ENCODE data around the gene POLR3C. TPM values are rescaled to one million over a fixed set of nuclear protein-coding genes. Genes with fewer than 3 reads are reported as not detected.

Gene POLR3C
- total and polyA plus RNA-seq, 2 of the 13 experiments (the other 11 are each of a cell fraction or from before 2014, with no cell fraction given): 15.5 to 24.3 TPM

DNA sequence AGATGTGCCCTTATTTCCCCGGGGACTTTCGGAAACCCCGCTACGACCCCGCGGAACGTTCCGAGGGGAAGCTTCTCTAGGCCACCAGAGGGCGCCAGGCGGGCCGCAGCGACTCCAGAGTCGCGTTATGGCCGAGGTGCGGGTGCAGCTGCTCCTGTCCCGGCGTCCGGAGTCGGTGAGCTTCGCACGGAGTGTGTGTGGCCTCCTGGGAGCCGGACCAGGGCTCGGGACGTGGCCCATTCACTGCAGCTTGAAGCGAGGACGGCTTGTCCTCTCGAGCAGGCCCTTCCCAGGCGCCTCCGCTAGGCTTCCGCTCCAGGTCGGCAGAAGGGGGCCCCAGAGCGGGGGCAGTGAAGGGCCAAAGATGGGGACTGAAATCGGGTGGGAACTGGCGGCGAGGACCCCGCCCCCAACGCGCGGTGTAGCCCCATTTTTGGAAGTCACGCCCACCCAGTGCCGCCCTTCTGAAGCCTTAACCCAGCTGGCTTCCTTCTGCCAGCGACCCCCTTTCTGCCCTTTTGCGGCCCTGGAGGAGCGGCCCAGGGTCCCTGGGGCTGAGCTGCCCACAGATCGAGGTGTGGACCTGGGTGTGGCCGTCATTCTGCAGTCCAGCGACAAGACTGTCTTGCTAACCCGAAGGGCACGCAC lies 21.6 kb downstream of the POLR3C start, which contains the start of gene NUDT17 (continued):
- TF ChIP-seq, protein P1, sequence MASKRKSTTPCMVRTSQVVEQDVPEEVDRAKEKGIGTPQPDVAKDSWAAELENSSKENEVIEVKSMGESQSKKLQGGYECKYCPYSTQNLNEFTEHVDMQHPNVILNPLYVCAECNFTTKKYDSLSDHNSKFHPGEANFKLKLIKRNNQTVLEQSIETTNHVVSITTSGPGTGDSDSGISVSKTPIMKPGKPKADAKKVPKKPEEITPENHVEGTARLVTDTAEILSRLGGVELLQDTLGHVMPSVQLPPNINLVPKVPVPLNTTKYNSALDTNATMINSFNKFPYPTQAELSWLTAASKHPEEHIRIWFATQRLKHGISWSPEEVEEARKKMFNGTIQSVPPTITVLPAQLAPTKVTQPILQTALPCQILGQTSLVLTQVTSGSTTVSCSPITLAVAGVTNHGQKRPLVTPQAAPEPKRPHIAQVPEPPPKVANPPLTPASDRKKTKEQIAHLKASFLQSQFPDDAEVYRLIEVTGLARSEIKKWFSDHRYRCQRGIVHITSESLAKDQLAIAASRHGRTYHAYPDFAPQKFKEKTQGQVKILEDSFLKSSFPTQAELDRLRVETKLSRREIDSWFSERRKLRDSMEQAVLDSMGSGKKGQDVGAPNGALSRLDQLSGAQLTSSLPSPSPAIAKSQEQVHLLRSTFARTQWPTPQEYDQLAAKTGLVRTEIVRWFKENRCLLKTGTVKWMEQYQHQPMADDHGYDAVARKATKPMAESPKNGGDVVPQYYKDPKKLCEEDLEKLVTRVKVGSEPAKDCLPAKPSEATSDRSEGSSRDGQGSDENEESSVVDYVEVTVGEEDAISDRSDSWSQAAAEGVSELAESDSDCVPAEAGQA (IDR thresholded peaks at IDR 0.05; ENCODE audit: low read depth): 0 out of 2 replicates have a peak, but pooled peaks have one; percentile 13
- TF ChIP-seq, protein P1 (CRISPR knock-in tag; IDR thresholded peaks at IDR 0.05; ENCODE audit: borderline replicate concordance): no peak
- no peak for TF ChIP-seq EHMT2 (IDR thresholded peaks at IDR 0.05; ENCODE audit: borderline replicate concordance, low read depth, low read length)
- TF ChIP-seq, protein P2, sequence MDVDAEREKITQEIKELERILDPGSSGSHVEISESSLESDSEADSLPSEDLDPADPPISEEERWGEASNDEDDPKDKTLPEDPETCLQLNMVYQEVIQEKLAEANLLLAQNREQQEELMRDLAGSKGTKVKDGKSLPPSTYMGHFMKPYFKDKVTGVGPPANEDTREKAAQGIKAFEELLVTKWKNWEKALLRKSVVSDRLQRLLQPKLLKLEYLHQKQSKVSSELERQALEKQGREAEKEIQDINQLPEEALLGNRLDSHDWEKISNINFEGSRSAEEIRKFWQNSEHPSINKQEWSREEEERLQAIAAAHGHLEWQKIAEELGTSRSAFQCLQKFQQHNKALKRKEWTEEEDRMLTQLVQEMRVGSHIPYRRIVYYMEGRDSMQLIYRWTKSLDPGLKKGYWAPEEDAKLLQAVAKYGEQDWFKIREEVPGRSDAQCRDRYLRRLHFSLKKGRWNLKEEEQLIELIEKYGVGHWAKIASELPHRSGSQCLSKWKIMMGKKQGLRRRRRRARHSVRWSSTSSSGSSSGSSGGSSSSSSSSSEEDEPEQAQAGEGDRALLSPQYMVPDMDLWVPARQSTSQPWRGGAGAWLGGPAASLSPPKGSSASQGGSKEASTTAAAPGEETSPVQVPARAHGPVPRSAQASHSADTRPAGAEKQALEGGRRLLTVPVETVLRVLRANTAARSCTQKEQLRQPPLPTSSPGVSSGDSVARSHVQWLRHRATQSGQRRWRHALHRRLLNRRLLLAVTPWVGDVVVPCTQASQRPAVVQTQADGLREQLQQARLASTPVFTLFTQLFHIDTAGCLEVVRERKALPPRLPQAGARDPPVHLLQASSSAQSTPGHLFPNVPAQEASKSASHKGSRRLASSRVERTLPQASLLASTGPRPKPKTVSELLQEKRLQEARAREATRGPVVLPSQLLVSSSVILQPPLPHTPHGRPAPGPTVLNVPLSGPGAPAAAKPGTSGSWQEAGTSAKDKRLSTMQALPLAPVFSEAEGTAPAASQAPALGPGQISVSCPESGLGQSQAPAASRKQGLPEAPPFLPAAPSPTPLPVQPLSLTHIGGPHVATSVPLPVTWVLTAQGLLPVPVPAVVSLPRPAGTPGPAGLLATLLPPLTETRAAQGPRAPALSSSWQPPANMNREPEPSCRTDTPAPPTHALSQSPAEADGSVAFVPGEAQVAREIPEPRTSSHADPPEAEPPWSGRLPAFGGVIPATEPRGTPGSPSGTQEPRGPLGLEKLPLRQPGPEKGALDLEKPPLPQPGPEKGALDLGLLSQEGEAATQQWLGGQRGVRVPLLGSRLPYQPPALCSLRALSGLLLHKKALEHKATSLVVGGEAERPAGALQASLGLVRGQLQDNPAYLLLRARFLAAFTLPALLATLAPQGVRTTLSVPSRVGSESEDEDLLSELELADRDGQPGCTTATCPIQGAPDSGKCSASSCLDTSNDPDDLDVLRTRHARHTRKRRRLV (CRISPR knock-in tag; IDR thresholded peaks at IDR 0.05): peak; percentile 76; the same call in 1 of the 2 replicates
- TF ChIP-seq, protein P3, sequence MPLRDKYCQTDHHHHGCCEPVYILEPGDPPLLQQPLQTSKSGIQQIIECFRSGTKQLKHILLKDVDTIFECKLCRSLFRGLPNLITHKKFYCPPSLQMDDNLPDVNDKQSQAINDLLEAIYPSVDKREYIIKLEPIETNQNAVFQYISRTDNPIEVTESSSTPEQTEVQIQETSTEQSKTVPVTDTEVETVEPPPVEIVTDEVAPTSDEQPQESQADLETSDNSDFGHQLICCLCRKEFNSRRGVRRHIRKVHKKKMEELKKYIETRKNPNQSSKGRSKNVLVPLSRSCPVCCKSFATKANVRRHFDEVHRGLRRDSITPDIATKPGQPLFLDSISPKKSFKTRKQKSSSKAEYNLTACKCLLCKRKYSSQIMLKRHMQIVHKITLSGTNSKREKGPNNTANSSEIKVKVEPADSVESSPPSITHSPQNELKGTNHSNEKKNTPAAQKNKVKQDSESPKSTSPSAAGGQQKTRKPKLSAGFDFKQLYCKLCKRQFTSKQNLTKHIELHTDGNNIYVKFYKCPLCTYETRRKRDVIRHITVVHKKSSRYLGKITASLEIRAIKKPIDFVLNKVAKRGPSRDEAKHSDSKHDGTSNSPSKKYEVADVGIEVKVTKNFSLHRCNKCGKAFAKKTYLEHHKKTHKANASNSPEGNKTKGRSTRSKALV (CRISPR knock-in tag; IDR thresholded peaks at IDR 0.05): no peak; the same call in 1 of the 2 replicates
- TF ChIP-seq ONECUT2 (CRISPR knock-in tag; IDR thresholded peaks at IDR 0.05): no peak
- no peak for TF ChIP-seq HES4 (CRISPR knock-in tag; IDR thresholded peaks at IDR 0.05; ENCODE audit: borderline replicate concordance)
- peak; percentile 98 for TF ChIP-seq AGO2 (optimal IDR thresholded peaks at IDR 0.05; ENCODE audit: low read depth, low read length)
- no peak for TF ChIP-seq ZNF256 (CRISPR knock-in tag; conservative IDR thresholded peaks at IDR 0.05)
- peak; percentile 39; the same call in 1 of the 2 replicates for TF ChIP-seq TARDBP (CRISPR knock-in tag; IDR thresholded peaks at IDR 0.05)
- peak; percentile 83; the same call in 1 of the 2 replicates for TF ChIP-seq CAMTA2 (CRISPR knock-in tag; IDR thresholded peaks at IDR 0.05; ENCODE audit: borderline replicate concordance)
- TF ChIP-seq SIN3B (IDR thresholded peaks at IDR 0.05; ENCODE audit: low read length): no peak
- no peak; the same call in 1 of the 2 replicates for TF ChIP-seq POLR2AphosphoS5 (IDR thresholded peaks at IDR 0.05; ENCODE audit: low read depth, low read length)
- no peak for TF ChIP-seq RELA (CRISPR knock-in tag; IDR thresholded peaks at IDR 0.05)
- TF ChIP-seq NFE2 (CRISPR knock-in tag; IDR thresholded peaks at IDR 0.05): no peak
- no peak for TF ChIP-seq ZFP41 (CRISPR knock-in tag; IDR thresholded peaks at IDR 0.05; ENCODE audit: borderline replicate concordance)
- 0 out of 2 replicates have a peak, but pooled peaks have one; percentile 32 for TF ChIP-seq CBFB (CRISPR knock-in tag; IDR thresholded peaks at IDR 0.05)
